ENCODE data around the gene PTGES2. TPM values are rescaled to one million over a fixed set of nuclear protein-coding genes. Genes with fewer than 3 reads are reported as not detected.

PTGES2 gene
- total RNA-seq, 4 donors from 2014 or later, result 58.0 to 72.7 (median 60.5) TPM

DNA sequence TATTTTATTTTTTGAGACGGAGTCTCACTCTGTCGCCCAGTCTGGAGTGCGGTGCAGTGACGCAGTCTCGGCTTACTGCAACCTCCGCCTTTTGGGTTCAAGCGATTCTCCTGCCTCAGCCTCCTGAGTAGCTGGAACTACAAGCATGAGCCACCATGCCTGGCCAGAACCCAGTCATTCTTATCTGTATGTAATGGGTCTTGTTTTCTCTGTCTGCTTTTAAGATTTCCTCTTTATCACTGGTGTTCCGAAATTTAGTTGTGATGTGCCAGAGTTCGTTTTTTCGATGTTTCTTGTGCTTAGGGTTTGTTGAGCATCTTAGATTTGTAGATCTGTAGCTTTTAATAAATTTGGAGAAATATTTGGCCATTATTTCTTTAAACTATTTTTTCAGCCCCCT is 40.3 kb downstream of the PTGES2 start:
- intact Hi-C loops (cut with DNase I), result no loop called here
- peaks cover 0 to 7% (median 2%) of the 10 kb centered on the region in 4 donors for H3K36me3 ChIP-seq
- peaks cover 20 to 47% (median 34%) of the 10 kb centered on the region in 4 donors for H3K4me1 ChIP-seq
- 79% methylated on average over 10 of the region's 10 CpGs for WGBS
- no peaks in the 10 kb centered on the region for H3K27me3 ChIP-seq
- no peak for DNase-seq (ENCODE audit: extremely low spot score)
- TF ChIP-seq POLR2A (IDR thresholded peaks at IDR 0.05; ENCODE audit: low read depth) (no peak), CTCF (IDR thresholded peaks at IDR 0.05) (no peak), EP300 (IDR thresholded peaks at IDR 0.05) (no peak), POLR2AphosphoS5 (IDR thresholded peaks at IDR 0.05) (no peak)
- H3K27ac ChIP-seq (replicated peaks in 1 of 4), result no peak overlapping the region
- H3K9me3 ChIP-seq, result no peaks in the 10 kb centered on the region
- H3K4me3 ChIP-seq, result no peak overlapping the region

DNA sequence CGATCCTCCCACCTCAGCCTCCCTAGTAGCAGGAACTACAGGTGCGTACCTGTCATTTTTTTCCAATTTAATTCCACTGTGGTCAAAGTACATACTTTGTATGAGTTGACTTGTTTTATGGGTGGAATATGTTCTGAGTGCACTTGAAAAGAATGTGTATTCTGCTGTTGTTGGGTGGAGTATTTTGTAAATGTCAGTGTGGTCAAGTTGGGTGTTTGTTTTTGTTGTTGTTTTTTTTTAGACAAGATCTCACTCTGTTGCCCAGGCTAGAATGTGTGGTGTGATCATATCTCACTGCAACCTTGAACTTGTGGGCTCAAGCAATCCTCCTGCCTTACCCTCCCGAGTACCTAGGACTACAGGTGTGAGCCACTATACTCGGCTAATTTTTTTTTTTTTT is 41.6 kb downstream of the PTGES2 start:
- H3K27ac ChIP-seq (replicated peaks in 1 of 4), result no peak overlapping the region
- DNase-seq (ENCODE audit: extremely low spot score), result no peak
- TF ChIP-seq POLR2A (IDR thresholded peaks at IDR 0.05; ENCODE audit: low read depth) (no peak), EP300 (IDR thresholded peaks at IDR 0.05) (no peak), CTCF (IDR thresholded peaks at IDR 0.05) (no peak), POLR2AphosphoS5 (IDR thresholded peaks at IDR 0.05) (no peak)
- peaks cover 20 to 47% (median 34%) of the 10 kb centered on the region in 4 donors for H3K4me1 ChIP-seq
- 88% methylated on average over 4 of the region's 4 CpGs for WGBS
- intact Hi-C loops (cut with DNase I), result no loop called here
- peaks cover 0 to 7% (median 2%) of the 10 kb centered on the region in 4 donors for H3K36me3 ChIP-seq
- H3K4me3 ChIP-seq, result no peak overlapping the region
- H3K9me3 ChIP-seq, result no peaks in the 10 kb centered on the region
- no peaks in the 10 kb centered on the region for H3K27me3 ChIP-seq

- Histone ChIP-seq H3K27ac (replicated peaks in 1 of 4) (no peak overlapping the region), H3K4me1 (peaks cover 21 to 47% (median 39%) of the 10 kb centered on the region in 4 donors), H3K36me3 (peaks cover 0 to 7% (median 2%) of the 10 kb centered on the region in 4 donors), H3K9me3 (no peaks in the 10 kb centered on the region), H3K27me3 (no peaks in the 10 kb centered on the region), H3K4me3 (no peak overlapping the region)
- intact Hi-C loops (cut with DNase I), result no loop called here
- TF ChIP-seq EP300 (IDR thresholded peaks at IDR 0.05), result no peak
- TF ChIP-seq POLR2A (IDR thresholded peaks at IDR 0.05; ENCODE audit: low read depth), result no peak
- no peak for TF ChIP-seq CTCF (IDR thresholded peaks at IDR 0.05)
- no peak for TF ChIP-seq POLR2AphosphoS5 (IDR thresholded peaks at IDR 0.05)
- WGBS, result 93% methylated on average over 4 of the region's 4 CpGs
- no peak for DNase-seq (ENCODE audit: extremely low spot score)
These were observed 42.8 kb downstream of the PTGES2 start for GRCh38 chr9:128084746-128085145.

DNA sequence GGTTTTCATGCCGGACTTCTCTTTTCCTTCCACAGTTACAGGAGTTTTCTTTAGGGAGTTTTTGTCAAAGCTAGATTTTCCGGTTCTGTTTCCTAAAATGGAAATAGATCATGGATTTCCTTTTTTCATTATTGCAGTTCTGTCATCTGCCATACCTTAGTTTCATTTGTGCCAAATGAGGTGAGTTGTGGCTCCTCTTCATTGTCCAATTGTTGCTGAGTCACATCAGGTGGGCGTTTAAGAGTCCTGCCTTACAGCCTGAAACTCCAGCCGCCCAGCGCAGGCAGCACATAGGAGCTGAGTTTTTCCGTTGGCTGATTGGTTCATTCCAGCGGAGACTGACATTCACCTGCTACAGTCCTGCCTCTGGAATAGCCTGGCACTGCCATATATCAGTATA is 45.4 kb downstream of the PTGES2 start:
- 34% methylated on average over 7 of the region's 7 CpGs for WGBS
- DNase-seq (ENCODE audit: extremely low spot score), result no peak
- Histone ChIP-seq H3K36me3 (peaks cover 0 to 7% (median 2%) of the 10 kb centered on the region in 4 donors), H3K4me1 (peaks cover 36 to 62% (median 58%) of the 10 kb centered on the region in 4 donors), H3K4me3 (no peak overlapping the region), H3K9me3 (no peaks in the 10 kb centered on the region), H3K27me3 (no peaks in the 10 kb centered on the region), H3K27ac (replicated peaks in 1 of 4) (peak overlapping the region; percentile 68 to 77 (median 75))
- intact Hi-C loops (cut with DNase I), result no loop called here
- peak in 1 of 2 donors; percentile 47 for TF ChIP-seq POLR2AphosphoS5 (IDR thresholded peaks at IDR 0.05)
- no peak for TF ChIP-seq POLR2A (IDR thresholded peaks at IDR 0.05; ENCODE audit: low read depth)

DNA sequence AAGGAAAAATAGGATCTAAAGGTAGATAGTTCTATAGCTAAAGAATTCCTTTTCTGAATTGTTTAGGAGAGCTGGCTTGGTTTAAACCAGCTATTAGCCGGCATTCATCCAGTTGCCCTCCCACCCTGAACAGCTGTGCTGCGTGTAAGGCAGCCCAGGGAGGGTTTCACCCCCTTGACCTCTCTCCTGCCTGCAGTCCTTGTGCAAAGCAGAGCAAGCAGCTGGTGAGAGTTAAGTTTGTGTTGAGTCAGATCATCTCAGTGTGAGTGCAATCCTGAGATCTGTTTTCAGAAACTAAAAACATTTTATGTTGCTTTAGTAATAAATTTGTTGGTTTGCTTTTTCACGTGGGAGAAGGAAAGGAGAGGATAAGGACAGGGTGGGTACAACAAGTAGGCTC is 46.5 kb downstream of the PTGES2 start:
- peaks cover 36 to 67% (median 59%) of the 10 kb centered on the region in 4 donors for H3K4me1 ChIP-seq
- H3K36me3 ChIP-seq, result peaks cover 0 to 4% (median 0%) of the 10 kb centered on the region in 4 donors
- intact Hi-C loops (cut with DNase I), result no loop called here
- WGBS, result 31% methylated on average over 3 of the region's 3 CpGs
- no peak for DNase-seq (ENCODE audit: extremely low spot score)
- no peaks in the 10 kb centered on the region for H3K27me3 ChIP-seq
- H3K4me3 ChIP-seq, result no peak overlapping the region
- no peak for TF ChIP-seq CTCF (IDR thresholded peaks at IDR 0.05)
- TF ChIP-seq POLR2A (IDR thresholded peaks at IDR 0.05; ENCODE audit: low read depth), result no peak
- TF ChIP-seq POLR2AphosphoS5 (IDR thresholded peaks at IDR 0.05), result no peak
- no peak for TF ChIP-seq EP300 (IDR thresholded peaks at IDR 0.05)
- no peaks in the 10 kb centered on the region for H3K9me3 ChIP-seq
- H3K27ac ChIP-seq (replicated peaks in 1 of 4), result peak overlapping the region; percentile 68 to 77 (median 75)
